Hepatocyte (in vitro differentiated cells): ENCODE measurements around the gene CYB5R3. TPM values are rescaled to one million over a fixed set of nuclear protein-coding genes. Genes with fewer than 3 reads are reported as not detected.

Experiments
- DNase-seq: peaks from one replicate; pipeline ENCODE4 v3.0.0-alpha.2; 2016; ENCODE audit warnings: low spot score
- H2AFZ ChIP-seq: fragments of 200-600 bp; sonication (generic); 2 replicates; pipeline ENCODE4 v1.6.0; 2016; ENCODE audit warnings: antibody characterized with exemption, mild to moderate bottlenecking
- H3K27ac ChIP-seq: fragments of 200-600 bp; sonication (generic); 2 replicates; pipeline ENCODE4 v1.5.1; 2016; ENCODE audit warnings: mild to moderate bottlenecking
- H3K27me3 ChIP-seq: fragments of 200-600 bp; sonication (generic); 2 replicates; pipeline ENCODE4 v1.6.1; 2016
- H3K36me3 ChIP-seq: fragments of 200-600 bp; sonication (generic); replicated peaks from 2 replicates; pipeline ENCODE4 v1.5.1; 2016; ENCODE audit warnings: low read depth; ENCODE audit not compliant: insufficient read depth
- H3K4me1 ChIP-seq: fragments of 200-600 bp; sonication (generic); 2 replicates; pipeline ENCODE4 v1.5.1; 2016; ENCODE audit warnings: mild to moderate bottlenecking, moderate library complexity; ENCODE audit not compliant: insufficient read depth
- H3K4me2 ChIP-seq: fragments of 200-600 bp; sonication (generic); 2 replicates; pipeline ENCODE4 v1.6.0; 2016
- H3K4me3 ChIP-seq: fragments of 200-600 bp; sonication (generic); 2 replicates; pipeline ENCODE4 v1.5.1; 2016; ENCODE audit warnings: mild to moderate bottlenecking
- H3K79me2 ChIP-seq: fragments of 200-600 bp; sonication (generic); 2 replicates; pipeline ENCODE4 v1.6.0; 2017; ENCODE audit warnings: mild to moderate bottlenecking
- H3K9me2 ChIP-seq: fragments of 200-600 bp; sonication (generic); replicated peaks from 2 replicates; pipeline ENCODE4 v1.6.0; 2017; ENCODE audit warnings: mild to moderate bottlenecking; ENCODE audit not compliant: insufficient read depth
- H3K9me3 ChIP-seq: fragments of 200-600 bp; sonication (generic); 2 replicates; pipeline ENCODE4 v1.5.1; 2016; ENCODE audit warnings: low read depth, mild to moderate bottlenecking
- H4K20me1 ChIP-seq: fragments of 200-600 bp; sonication (generic); 2 replicates; pipeline ENCODE4 v1.6.0; 2016; ENCODE audit warnings: mild to moderate bottlenecking; ENCODE audit not compliant: insufficient read depth, poor library complexity, severe bottlenecking
- CTCF ChIP-seq: fragments of 200-600 bp; sonication (generic); IDR thresholded peaks from 2 replicates; pipeline ENCODE4 v1.5.1; 2016; ENCODE audit warnings: antibody characterized with exemption, mild to moderate bottlenecking; ENCODE audit not compliant: poor library complexity
- EZH2 ChIP-seq: fragments of 200-600 bp; sonication (generic); IDR thresholded peaks from 2 replicates; pipeline ENCODE4 v1.6.1; 2016; ENCODE audit warnings: antibody characterized with exemption, mild to moderate bottlenecking, borderline replicate concordance
- EZH2phosphoT487 ChIP-seq: fragments of 200-600 bp; sonication (generic); IDR thresholded peaks from one replicate; pipeline ENCODE4 v1.6.1; 2018; ENCODE audit warnings: antibody characterized with exemption, mild to moderate bottlenecking, low read depth, moderate library complexity; ENCODE audit not compliant: unreplicated experiment, severe bottlenecking
- WGBS: methylation state at CpG from one replicate; pipeline ENCODE4 v1.1.6; 2016; ENCODE audit warnings: low lambda C conversion rate; ENCODE audit errors: missing lambda C conversion rate; 5-methylcytosine and 5-hydroxymethylcytosine counted together
- polyA plus RNA-seq: library from polyadenylated mRNA; unstranded; fragments of >200 nt; fragmentation: Nextera tagmentation; extraction: Ambion mirVana; gene quantifications from 2 replicates; pipeline ENCODE4 v1.2.1, GENCODE V29; 2016
- total RNA-seq: library from RNA; depleted of rRNA; stranded (reverse); fragments of >200 nt; gene quantifications from 2 replicates; pipeline ENCODE4 v1.2.3, GENCODE V29; 2014

CYB5R3 gene
- total RNA-seq (119 and 136 TPM in 2 replicates), polyA plus RNA-seq (407 and 438 TPM in 2 replicates)

- Histone ChIP-seq H3K4me2 (peak within 1 kb of the TSS; percentile 92), H3K4me3 (peak within 1 kb of the TSS; percentile 99), H3K27me3 (no peaks in the 10 kb centered on the region), H4K20me1 (peaks cover 19% of the 10 kb centered on the region), H3K79me2 (peaks cover 53% of the 10 kb centered on the region), H3K27ac (peak within 1 kb of the TSS; percentile 100), H3K4me1 (peaks cover 43% of the 10 kb centered on the region), H3K9me2 (no peaks in the 10 kb centered on the region), H2AFZ (peak within 1 kb of the TSS; percentile 84), H3K36me3 (no peaks in the 10 kb centered on the region), H3K9me3 (no peaks in the 10 kb centered on the region)
- 37% methylated on average over 16 of the region's 81 CpGs for WGBS
- peak; percentile 19 for TF ChIP-seq CTCF
- no peak for TF ChIP-seq EZH2phosphoT487
- TF ChIP-seq EZH2 = no peak
- peak; percentile 93 for DNase-seq
Measured at GRCh38 chr22:42649246-42650099, at the start of gene CYB5R3. Gene CYB5R3, minus strand, starts transcription at chr22:42649392. Its CDS starts 77 bp downstream, at chr22:42649315.

GRCh38 chr22:42697542-42698013 is 48.4 kb upstream of the CYB5R3 start:
- TF ChIP-seq EZH2 (no peak), EZH2phosphoT487 (no peak), CTCF (no peak)
- H3K9me3 ChIP-seq = no peaks in the 10 kb centered on the region
- peaks cover 4% of the 10 kb centered on the region for H3K4me1 ChIP-seq
- H3K9me2 ChIP-seq = no peaks in the 10 kb centered on the region
- no peaks in the 10 kb centered on the region for H3K79me2 ChIP-seq
- 75% methylated on average over 16 of the region's 16 CpGs for whole genome bisulfite sequencing
- no peaks in the 10 kb centered on the region for H4K20me1 ChIP-seq
- H3K4me2 ChIP-seq = no peak overlapping the region
- H3K27ac ChIP-seq = peak overlapping the region; percentile 27
- H3K27me3 ChIP-seq = no peaks in the 10 kb centered on the region
- peak; percentile 79 for DNase-seq
- H3K4me3 ChIP-seq = no peak overlapping the region
- no peaks in the 10 kb centered on the region for H3K36me3 ChIP-seq
- H2AFZ ChIP-seq = no peak overlapping the region

GRCh38 chr22:42696331-42696967 is 47.3 kb upstream of the CYB5R3 start:
- WGBS = 95% methylated on average over 7 of the region's 10 CpGs
- Histone ChIP-seq H3K4me3 (no peak overlapping the region), H3K9me3 (no peaks in the 10 kb centered on the region), H4K20me1 (no peaks in the 10 kb centered on the region), H3K4me2 (no peak overlapping the region), H3K4me1 (peaks cover 4% of the 10 kb centered on the region), H3K27me3 (no peaks in the 10 kb centered on the region), H3K27ac (no peak overlapping the region), H3K79me2 (no peaks in the 10 kb centered on the region), H3K36me3 (no peaks in the 10 kb centered on the region), H3K9me2 (no peaks in the 10 kb centered on the region), H2AFZ (no peak overlapping the region)
- no peak for DNase-seq
- TF ChIP-seq EZH2 = no peak
- no peak for TF ChIP-seq EZH2phosphoT487
- TF ChIP-seq CTCF = no peak
